Measurements from ENCODE around the gene ATRIP.

The ATRIP gene

GRCh38 chr3:48405971-48406370 lies 40.6 kb upstream of the ATRIP start:
- no peaks in the 10 kb centered on the region for H4K20me1 ChIP-seq (ENCODE audit: insufficient read depth, low read length)
- TF ChIP-seq EZH2phosphoT487 (IDR thresholded peaks at IDR 0.05; ENCODE audit: low read depth) (no peak), CTCF (IDR thresholded peaks at IDR 0.05; ENCODE audit: low read depth, low read length) (no peak)
- H3K36me3 ChIP-seq (replicated peaks; ENCODE audit: low read depth, low read length): peaks cover 4% of the 10 kb centered on the region
- H3K9me3 ChIP-seq (ENCODE audit: insufficient read depth, low read length): no peaks in the 10 kb centered on the region
- no peak overlapping the region for H2AFZ ChIP-seq (ENCODE audit: low read depth, low read length)
- no peak overlapping the region for H3K4me2 ChIP-seq (ENCODE audit: low read length)
- H3K79me2 ChIP-seq (ENCODE audit: low read length): no peaks in the 10 kb centered on the region
- no peak overlapping the region for H3K9ac ChIP-seq (ENCODE audit: low read length)
- no peaks in the 10 kb centered on the region for H3K4me1 ChIP-seq (ENCODE audit: low read length)
- H3K27me3 ChIP-seq (ENCODE audit: low read depth, low read length): no peaks in the 10 kb centered on the region
- no peak overlapping the region for H3K4me3 ChIP-seq (ENCODE audit: low read length)
- H3K27ac ChIP-seq (ENCODE audit: low read length): no peak overlapping the region

- TF ChIP-seq EZH2phosphoT487 (IDR thresholded peaks at IDR 0.05; ENCODE audit: low read depth): no peak
- no peak for TF ChIP-seq CTCF (IDR thresholded peaks at IDR 0.05; ENCODE audit: low read depth, low read length)
- Histone ChIP-seq H3K27me3 (ENCODE audit: low read depth, low read length) (no peaks in the 10 kb centered on the region), H3K9ac (ENCODE audit: low read length) (no peak overlapping the region), H3K36me3 (replicated peaks; ENCODE audit: low read depth, low read length) (peaks cover 4% of the 10 kb centered on the region), H3K4me2 (ENCODE audit: low read length) (no peak overlapping the region), H2AFZ (ENCODE audit: low read depth, low read length) (no peak overlapping the region), H3K79me2 (ENCODE audit: low read length) (no peaks in the 10 kb centered on the region), H3K4me1 (ENCODE audit: low read length) (no peaks in the 10 kb centered on the region), H4K20me1 (ENCODE audit: insufficient read depth, low read length) (no peaks in the 10 kb centered on the region), H3K27ac (ENCODE audit: low read length) (no peak overlapping the region), H3K9me3 (ENCODE audit: insufficient read depth, low read length) (no peaks in the 10 kb centered on the region), H3K4me3 (ENCODE audit: low read length) (no peak overlapping the region)
Measured at GRCh38 chr3:48406443-48407431, 39.8 kb upstream of the ATRIP start.

GRCh38 chr3:48407542-48408099 lies 38.9 kb upstream of the ATRIP start:
- Histone ChIP-seq H3K4me2 (ENCODE audit: low read length) (no peak overlapping the region), H3K9me3 (ENCODE audit: insufficient read depth, low read length) (no peaks in the 10 kb centered on the region), H4K20me1 (ENCODE audit: insufficient read depth, low read length) (no peaks in the 10 kb centered on the region), H3K27ac (ENCODE audit: low read length) (no peak overlapping the region), H2AFZ (ENCODE audit: low read depth, low read length) (no peak overlapping the region), H3K79me2 (ENCODE audit: low read length) (no peaks in the 10 kb centered on the region), H3K27me3 (ENCODE audit: low read depth, low read length) (no peaks in the 10 kb centered on the region), H3K36me3 (replicated peaks; ENCODE audit: low read depth, low read length) (peaks cover 4% of the 10 kb centered on the region), H3K4me1 (ENCODE audit: low read length) (no peaks in the 10 kb centered on the region), H3K4me3 (ENCODE audit: low read length) (no peak overlapping the region), H3K9ac (ENCODE audit: low read length) (no peak overlapping the region)
- no peak for TF ChIP-seq CTCF (IDR thresholded peaks at IDR 0.05; ENCODE audit: low read depth, low read length)
- no peak for TF ChIP-seq EZH2phosphoT487 (IDR thresholded peaks at IDR 0.05; ENCODE audit: low read depth)

- Histone ChIP-seq H4K20me1 (ENCODE audit: insufficient read depth, low read length) (no peaks in the 10 kb centered on the region), H3K4me1 (ENCODE audit: low read length) (no peaks in the 10 kb centered on the region), H3K36me3 (replicated peaks; ENCODE audit: low read depth, low read length) (peaks cover 4% of the 10 kb centered on the region), H3K27ac (ENCODE audit: low read length) (no peak overlapping the region), H3K4me2 (ENCODE audit: low read length) (no peak overlapping the region), H3K4me3 (ENCODE audit: low read length) (no peak overlapping the region), H3K9ac (ENCODE audit: low read length) (no peak overlapping the region), H3K27me3 (ENCODE audit: low read depth, low read length) (no peaks in the 10 kb centered on the region), H2AFZ (ENCODE audit: low read depth, low read length) (no peak overlapping the region), H3K9me3 (ENCODE audit: insufficient read depth, low read length) (no peaks in the 10 kb centered on the region), H3K79me2 (ENCODE audit: low read length) (no peaks in the 10 kb centered on the region)
- no peak for TF ChIP-seq EZH2phosphoT487 (IDR thresholded peaks at IDR 0.05; ENCODE audit: low read depth)
- peak; percentile 38 for TF ChIP-seq CTCF (IDR thresholded peaks at IDR 0.05; ENCODE audit: low read depth, low read length)
Measured at GRCh38 chr3:48408823-48409281, 37.7 kb upstream of the ATRIP start.

Measured in OCI-LY3 (cell line).